HEK293 (cell line): ENCODE results near the gene KRTAP5-2.

ENCODE experiments used
- KLF7 ChIP-seq: fragments of 450-650 bp; formaldehyde crosslinking; IDR thresholded peaks from 2 replicates; pipeline ENCODE4 v1.5.1; 2016; ENCODE audit warnings: missing biosample characterization, missing genetic modification characterization, borderline replicate concordance
- YY1 ChIP-seq: fragments of 450-650 bp; formaldehyde crosslinking; IDR thresholded peaks from 2 replicates; pipeline ENCODE4 v1.5.1; 2018; ENCODE audit warnings: missing biosample characterization, missing genetic modification characterization
- TF ChIP-seq, protein P1 (sequence below): fragments of 450-650 bp; formaldehyde crosslinking; IDR thresholded peaks from 2 replicates; pipeline ENCODE4 v1.5.1; 2016; ENCODE audit warnings: missing biosample characterization, missing genetic modification characterization

DNA sequence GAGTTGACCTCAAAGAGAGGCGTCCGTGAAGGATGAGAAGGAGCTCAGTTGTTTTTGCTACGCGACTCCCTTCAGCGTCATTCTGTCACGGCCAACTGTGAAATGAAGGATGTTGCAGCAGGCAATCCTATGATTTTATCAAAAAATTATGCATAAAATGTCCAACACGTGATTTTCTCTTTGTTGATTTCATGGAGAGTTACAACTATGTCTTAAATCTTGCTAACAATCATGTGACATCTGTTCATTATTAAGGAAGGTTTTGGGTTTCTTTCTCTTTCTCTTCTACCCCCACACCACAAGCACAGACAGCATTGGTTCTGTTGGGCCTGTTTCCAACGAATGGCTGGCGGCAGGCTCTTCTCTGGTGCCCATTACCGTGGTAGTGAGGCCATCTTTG lies 20.1 kb upstream of the KRTAP5-2 start:
- TF ChIP-seq KLF7 (tag by site-specific recombination) (no peak), YY1 (no peak)
- TF ChIP-seq, protein P1, sequence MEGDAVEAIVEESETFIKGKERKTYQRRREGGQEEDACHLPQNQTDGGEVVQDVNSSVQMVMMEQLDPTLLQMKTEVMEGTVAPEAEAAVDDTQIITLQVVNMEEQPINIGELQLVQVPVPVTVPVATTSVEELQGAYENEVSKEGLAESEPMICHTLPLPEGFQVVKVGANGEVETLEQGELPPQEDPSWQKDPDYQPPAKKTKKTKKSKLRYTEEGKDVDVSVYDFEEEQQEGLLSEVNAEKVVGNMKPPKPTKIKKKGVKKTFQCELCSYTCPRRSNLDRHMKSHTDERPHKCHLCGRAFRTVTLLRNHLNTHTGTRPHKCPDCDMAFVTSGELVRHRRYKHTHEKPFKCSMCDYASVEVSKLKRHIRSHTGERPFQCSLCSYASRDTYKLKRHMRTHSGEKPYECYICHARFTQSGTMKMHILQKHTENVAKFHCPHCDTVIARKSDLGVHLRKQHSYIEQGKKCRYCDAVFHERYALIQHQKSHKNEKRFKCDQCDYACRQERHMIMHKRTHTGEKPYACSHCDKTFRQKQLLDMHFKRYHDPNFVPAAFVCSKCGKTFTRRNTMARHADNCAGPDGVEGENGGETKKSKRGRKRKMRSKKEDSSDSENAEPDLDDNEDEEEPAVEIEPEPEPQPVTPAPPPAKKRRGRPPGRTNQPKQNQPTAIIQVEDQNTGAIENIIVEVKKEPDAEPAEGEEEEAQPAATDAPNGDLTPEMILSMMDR (tag by site-specific recombination): no peak
